ENCODE data around the gene THEMIS2. TPM values are rescaled to one million over a fixed set of nuclear protein-coding genes. Genes with fewer than 3 reads are reported as not detected.

THEMIS2 gene
- total and polyA plus RNA-seq, 9 of the 15 experiments (the other 6 are each of a cell fraction or from before 2014, with no cell fraction given) = 2.3 to 12.7 (median 8.0) TPM

GRCh38 chr1:27872802-27873551 is 633 bp downstream of the THEMIS2 start (continued):
- TF ChIP-seq E2F6 (IDR thresholded peaks at IDR 0.05; ENCODE audit: borderline replicate concordance in 1 of 2, extremely low read depth in 1 of 2, insufficient read depth in 1 of 2, insufficient read length in 1 of 2, low read depth in 1 of 2, low read length in 1 of 2, poor library complexity in 1 of 2, severe bottlenecking in 1 of 2) (peak in 1 of 2 experiments; percentile 14), GTF3C2 (IDR thresholded peaks at IDR 0.05; ENCODE audit: borderline replicate concordance, extremely low read depth, insufficient read length) (peak; percentile 56), SMAD4 (CRISPR knock-in tag; conservative IDR thresholded peaks at IDR 0.05) (peak; percentile 21; the same call in 1 of the 2 replicates), GABPB1 (CRISPR knock-in tag; IDR thresholded peaks at IDR 0.05) (peak; percentile 63; the same call in 1 of the 2 replicates), ZNF263 (CRISPR knock-in tag; IDR thresholded peaks at IDR 0.05; ENCODE audit: borderline replicate concordance) (peak; percentile 84), KDM1A (IDR thresholded peaks at IDR 0.05) (peak; percentile 55 to 81; a peak in 3 of 4 replicates), PTBP1 (IDR thresholded peaks at IDR 0.05; ENCODE audit: low read depth, low read length) (0 out of 2 replicates have a peak, but pooled peaks have one; percentile 40), FOXA3 (CRISPR knock-in tag; conservative IDR thresholded peaks at IDR 0.05 in 1 of 2, IDR thresholded peaks at IDR 0.05 in 1 of 2) (peak in 1 of 2 experiments; percentile 68; a peak in 2 of 4 replicates), FOXP1 (CRISPR knock-in tag; IDR thresholded peaks at IDR 0.05) (0 out of 2 replicates have a peak, but pooled peaks have one; percentile 50), ZNF12 (CRISPR knock-in tag; IDR thresholded peaks at IDR 0.05) (peak; percentile 57; the same call in 1 of the 2 replicates)
- TF ChIP-seq, protein P1, sequence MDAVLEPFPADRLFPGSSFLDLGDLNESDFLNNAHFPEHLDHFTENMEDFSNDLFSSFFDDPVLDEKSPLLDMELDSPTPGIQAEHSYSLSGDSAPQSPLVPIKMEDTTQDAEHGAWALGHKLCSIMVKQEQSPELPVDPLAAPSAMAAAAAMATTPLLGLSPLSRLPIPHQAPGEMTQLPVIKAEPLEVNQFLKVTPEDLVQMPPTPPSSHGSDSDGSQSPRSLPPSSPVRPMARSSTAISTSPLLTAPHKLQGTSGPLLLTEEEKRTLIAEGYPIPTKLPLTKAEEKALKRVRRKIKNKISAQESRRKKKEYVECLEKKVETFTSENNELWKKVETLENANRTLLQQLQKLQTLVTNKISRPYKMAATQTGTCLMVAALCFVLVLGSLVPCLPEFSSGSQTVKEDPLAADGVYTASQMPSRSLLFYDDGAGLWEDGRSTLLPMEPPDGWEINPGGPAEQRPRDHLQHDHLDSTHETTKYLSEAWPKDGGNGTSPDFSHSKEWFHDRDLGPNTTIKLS (IDR thresholded peaks at IDR 0.05; ENCODE audit: borderline replicate concordance, low read depth) = 0 out of 2 replicates have a peak, but pooled peaks have one; percentile 37
- TF ChIP-seq, protein P2, sequence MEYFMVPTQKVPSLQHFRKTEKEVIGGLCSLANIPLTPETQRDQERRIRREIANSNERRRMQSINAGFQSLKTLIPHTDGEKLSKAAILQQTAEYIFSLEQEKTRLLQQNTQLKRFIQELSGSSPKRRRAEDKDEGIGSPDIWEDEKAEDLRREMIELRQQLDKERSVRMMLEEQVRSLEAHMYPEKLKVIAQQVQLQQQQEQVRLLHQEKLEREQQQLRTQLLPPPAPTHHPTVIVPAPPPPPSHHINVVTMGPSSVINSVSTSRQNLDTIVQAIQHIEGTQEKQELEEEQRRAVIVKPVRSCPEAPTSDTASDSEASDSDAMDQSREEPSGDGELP (CRISPR knock-in tag; IDR thresholded peaks at IDR 0.05; ENCODE audit: borderline replicate concordance) = peak; percentile 61; the same call in 1 of the 2 replicates
- TF ChIP-seq, protein P3, sequence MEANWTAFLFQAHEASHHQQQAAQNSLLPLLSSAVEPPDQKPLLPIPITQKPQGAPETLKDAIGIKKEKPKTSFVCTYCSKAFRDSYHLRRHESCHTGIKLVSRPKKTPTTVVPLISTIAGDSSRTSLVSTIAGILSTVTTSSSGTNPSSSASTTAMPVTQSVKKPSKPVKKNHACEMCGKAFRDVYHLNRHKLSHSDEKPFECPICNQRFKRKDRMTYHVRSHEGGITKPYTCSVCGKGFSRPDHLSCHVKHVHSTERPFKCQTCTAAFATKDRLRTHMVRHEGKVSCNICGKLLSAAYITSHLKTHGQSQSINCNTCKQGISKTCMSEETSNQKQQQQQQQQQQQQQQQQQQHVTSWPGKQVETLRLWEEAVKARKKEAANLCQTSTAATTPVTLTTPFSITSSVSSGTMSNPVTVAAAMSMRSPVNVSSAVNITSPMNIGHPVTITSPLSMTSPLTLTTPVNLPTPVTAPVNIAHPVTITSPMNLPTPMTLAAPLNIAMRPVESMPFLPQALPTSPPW (CRISPR knock-in tag; IDR thresholded peaks at IDR 0.05) = peak; percentile 5; the same call in 1 of the 2 replicates
- TF ChIP-seq, protein P4, sequence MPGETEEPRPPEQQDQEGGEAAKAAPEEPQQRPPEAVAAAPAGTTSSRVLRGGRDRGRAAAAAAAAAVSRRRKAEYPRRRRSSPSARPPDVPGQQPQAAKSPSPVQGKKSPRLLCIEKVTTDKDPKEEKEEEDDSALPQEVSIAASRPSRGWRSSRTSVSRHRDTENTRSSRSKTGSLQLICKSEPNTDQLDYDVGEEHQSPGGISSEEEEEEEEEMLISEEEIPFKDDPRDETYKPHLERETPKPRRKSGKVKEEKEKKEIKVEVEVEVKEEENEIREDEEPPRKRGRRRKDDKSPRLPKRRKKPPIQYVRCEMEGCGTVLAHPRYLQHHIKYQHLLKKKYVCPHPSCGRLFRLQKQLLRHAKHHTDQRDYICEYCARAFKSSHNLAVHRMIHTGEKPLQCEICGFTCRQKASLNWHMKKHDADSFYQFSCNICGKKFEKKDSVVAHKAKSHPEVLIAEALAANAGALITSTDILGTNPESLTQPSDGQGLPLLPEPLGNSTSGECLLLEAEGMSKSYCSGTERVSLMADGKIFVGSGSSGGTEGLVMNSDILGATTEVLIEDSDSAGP (CRISPR knock-in tag; IDR thresholded peaks at IDR 0.05) = 0 out of 2 replicates have a peak, but pooled peaks have one; percentile 18
